ENCODE results near the gene CIAO3.

Gene CIAO3

GRCh38 chr16:775236-775796 lies 34.5 kb upstream of the CIAO3 start:
- no peak for DNase-seq (ENCODE audit: low read depth)

- DNase-seq (ENCODE audit: low read depth): no peak
Observed at GRCh38 chr16:774086-775001, 33.5 kb upstream of the CIAO3 start.

- DNase-seq (ENCODE audit: low read depth): no peak
Observed at GRCh38 chr16:772959-773358, 32.2 kb upstream of the CIAO3 start.

- DNase-seq (ENCODE audit: low read depth): no peak
Observed at GRCh38 chr16:770411-770810, 29.6 kb upstream of the CIAO3 start.

- DNase-seq (ENCODE audit: low read depth): no peak
Observed at GRCh38 chr16:769934-770333, 29.1 kb upstream of the CIAO3 start.

GRCh38 chr16:769184-769784 lies 28.5 kb upstream of the CIAO3 start:
- no peak for DNase-seq (ENCODE audit: low read depth)

GRCh38 chr16:768428-768827 lies 27.6 kb upstream of the CIAO3 start:
- DNase-seq (ENCODE audit: low read depth): no peak

- no peak for DNase-seq (ENCODE audit: low read depth)
Observed at GRCh38 chr16:767743-768235, 27.0 kb upstream of the CIAO3 start.

GRCh38 chr16:766820-767640 lies 26.2 kb upstream of the CIAO3 start:
- DNase-seq (ENCODE audit: low read depth): no peak

- no peak for DNase-seq (ENCODE audit: low read depth)
Observed at GRCh38 chr16:766008-766819, 25.4 kb upstream of the CIAO3 start.

- DNase-seq (ENCODE audit: low read depth): no peak
Observed at GRCh38 chr16:765488-765865, 24.7 kb upstream of the CIAO3 start.

- DNase-seq (ENCODE audit: low read depth): no peak
Observed at GRCh38 chr16:764848-765487, 24.2 kb upstream of the CIAO3 start.

- DNase-seq (ENCODE audit: low read depth): no peak
Observed at GRCh38 chr16:764184-764750, 23.5 kb upstream of the CIAO3 start.

- DNase-seq (ENCODE audit: low read depth): no peak
Observed at GRCh38 chr16:763369-764183, 22.8 kb upstream of the CIAO3 start.

GRCh38 chr16:762595-763268 lies 21.9 kb upstream of the CIAO3 start:
- no peak for DNase-seq (ENCODE audit: low read depth)

- DNase-seq (ENCODE audit: low read depth): no peak
Observed at GRCh38 chr16:761625-762513, 21.1 kb upstream of the CIAO3 start.

GRCh38 chr16:760545-761343 lies 19.9 kb upstream of the CIAO3 start, which contains the start of gene MSLN:
Gene MSLN, plus strand, starts transcription at chr16:760734. Its CDS starts 1,947 bp downstream, at chr16:762681.
- no peak for DNase-seq (ENCODE audit: low read depth)

Data from iris pigment epithelial cell (primary cell).